HCEC 1CT (cell line): ENCODE measurements around the gene B4GALT7.
"Not testable (repeated sequence)": the region's sequence is repeated elsewhere in the genome, so short reads cannot be mapped to it uniquely, and the experiment has no call there.

ENCODE experiments used
- DNase-seq: peaks from one replicate; pipeline ENCODE4 v3.0.0-alpha.2; 2017

The B4GALT7 gene

DNA sequence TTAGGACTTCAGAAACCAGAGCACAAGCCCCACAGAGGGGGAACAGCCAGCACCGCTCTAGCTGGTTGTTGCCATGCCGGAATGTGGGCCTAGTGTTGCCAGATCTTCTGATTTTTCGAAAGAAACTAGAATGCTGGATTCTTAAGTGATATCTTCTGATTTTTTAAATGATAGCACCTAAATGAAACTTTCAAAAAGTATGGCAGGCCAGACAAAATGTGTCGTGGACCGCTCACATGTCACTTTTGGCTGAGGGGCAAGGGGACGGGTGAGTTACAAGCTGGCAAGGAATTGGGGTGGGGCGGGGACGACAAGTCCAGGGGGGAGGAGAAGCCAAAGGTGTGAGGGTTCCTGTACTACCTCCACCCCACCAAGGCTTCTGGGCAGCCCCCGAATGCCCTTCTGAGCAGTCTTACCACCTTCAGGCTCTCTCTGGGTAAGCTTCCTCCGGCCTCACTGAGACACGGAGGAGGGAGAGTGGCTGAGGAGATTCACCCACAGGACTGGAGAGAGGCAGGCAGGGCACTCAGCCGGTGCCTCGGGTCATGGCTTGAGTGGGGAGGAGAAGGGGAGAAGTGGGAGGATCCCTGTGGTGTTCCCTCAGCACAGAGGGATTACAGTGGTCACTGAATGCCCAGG, 10.3 kb downstream of the B4GALT7 start:
- DNase-seq, result no peak

DNA sequence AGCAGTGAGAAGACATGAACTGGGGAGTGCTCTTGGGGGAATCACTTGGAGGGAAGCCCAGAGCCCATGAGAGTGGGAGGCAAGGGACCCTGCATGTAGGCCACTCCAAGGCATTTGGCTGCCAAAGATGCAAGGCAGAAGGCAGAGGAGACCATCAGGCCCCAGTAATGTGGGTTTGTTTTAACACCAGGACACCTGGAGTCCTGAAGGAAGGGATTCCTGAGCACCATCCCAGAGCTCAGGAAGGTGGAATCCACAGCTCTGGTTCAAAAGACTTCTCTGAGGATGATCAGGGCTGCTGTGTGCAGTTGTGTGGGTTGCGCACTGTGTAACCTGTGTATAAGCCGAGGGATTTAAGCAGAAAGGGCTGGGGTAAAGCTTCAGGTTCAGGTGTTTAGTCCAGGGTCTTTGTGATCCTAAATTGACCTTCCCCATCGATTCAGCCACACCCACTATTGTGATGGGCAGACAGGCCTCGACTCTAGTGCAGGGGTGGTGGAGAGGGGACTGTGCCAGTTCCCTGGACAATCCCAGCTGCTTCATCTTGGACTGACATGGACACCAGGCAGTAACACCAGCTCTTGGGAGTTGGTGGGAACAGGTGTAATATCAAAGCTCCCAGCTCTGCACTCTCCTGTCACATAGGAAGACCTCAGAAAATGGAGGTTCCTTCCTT, 11.0 kb downstream of the B4GALT7 start:
- DNase-seq, result no peak

GRCh38 chr5:177611446-177612214, 11.7 kb downstream of the B4GALT7 start:
- DNase-seq, result no peak

DNA sequence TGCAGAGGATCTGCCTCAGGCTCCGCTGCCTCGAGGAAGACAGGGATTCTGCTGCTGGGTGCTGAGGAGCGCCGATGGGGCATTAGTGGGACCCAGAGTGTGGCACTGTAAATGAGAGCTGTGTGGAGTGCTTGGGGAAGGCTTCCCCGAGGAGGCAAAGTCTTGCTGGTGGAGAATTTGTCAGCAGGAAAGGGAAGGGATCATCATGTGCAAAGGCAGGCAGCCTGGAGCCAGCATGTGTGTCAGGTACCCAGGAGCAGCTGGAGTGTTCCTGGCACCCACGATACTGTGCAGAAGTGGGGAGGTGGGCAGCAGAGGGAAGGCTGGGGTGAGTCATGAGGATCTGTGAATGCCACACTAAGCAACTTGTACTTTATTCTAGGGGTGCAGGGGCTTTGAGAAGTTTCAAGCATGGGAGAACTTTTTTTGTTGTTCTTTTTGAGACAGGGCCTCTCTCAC, 12.3 kb downstream of the B4GALT7 start:
- no peak for DNase-seq

DNA sequence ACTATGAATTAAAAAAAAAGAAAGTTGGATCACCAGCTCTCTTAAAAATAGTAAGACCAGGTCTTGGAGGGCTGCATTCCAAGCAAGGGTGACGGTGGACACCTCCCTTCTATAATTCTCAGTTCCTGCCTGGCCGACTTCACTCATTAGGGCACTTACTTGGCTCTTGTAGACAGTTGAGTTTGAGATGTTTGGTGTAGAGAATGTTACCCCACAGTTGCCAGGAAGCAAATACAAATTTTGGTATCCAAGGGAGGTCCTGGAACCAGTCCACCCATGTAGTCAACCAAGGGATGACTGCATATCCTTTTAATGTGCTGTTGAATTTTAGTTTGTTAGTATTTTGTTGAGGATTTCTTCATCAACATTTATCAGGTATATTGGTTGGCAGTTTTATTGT, 20.6 kb downstream of the B4GALT7 start:
- no peak for DNase-seq

DNA sequence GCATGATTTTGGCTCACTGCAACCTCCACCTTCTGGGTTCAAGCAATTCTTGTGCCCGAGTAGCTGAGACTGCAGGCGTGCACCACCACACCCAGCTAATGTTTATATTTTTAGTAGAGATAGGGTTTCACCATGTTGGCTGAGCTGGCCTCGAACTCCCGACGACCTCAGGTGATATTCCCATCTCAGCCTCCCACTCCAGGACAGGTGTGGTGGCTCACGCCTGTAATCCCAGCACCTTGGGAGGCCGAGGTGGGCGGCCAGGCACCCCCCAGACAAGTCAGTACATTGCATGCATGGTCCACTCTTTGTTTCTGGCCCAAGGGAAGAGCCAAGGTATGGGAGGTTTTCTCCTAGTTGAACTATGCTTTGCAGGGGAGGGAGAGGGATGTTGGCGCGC, 24.2 kb downstream of the B4GALT7 start:
- not testable (repeated sequence) for DNase-seq

- peak; percentile 22 for DNase-seq
Observed at GRCh38 chr5:177630186-177630585, 30.3 kb downstream of the B4GALT7 start.

DNA sequence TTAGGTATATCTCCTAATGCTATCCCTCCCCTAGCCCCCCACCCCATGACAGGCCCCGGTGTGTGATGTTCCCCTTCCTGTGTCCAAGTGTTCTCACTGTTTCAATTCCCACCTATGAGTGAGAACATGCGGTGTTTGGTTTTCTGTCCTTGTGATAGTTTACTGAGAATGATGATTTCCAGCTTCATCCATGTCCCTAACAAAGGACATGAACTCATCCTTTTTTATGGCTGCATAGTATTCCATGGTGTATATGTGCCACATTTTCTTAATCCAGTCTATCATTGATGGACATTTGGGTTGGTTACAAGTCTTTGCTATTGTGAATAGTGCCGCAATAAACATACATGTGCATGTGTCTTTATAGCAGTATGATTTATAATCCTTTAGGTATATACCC, 35.0 kb downstream of the B4GALT7 start:
- not testable (repeated sequence) for DNase-seq

- DNase-seq, result not testable (repeated sequence)
Observed at GRCh38 chr5:177645462-177645861, 45.5 kb downstream of the B4GALT7 start.

DNA sequence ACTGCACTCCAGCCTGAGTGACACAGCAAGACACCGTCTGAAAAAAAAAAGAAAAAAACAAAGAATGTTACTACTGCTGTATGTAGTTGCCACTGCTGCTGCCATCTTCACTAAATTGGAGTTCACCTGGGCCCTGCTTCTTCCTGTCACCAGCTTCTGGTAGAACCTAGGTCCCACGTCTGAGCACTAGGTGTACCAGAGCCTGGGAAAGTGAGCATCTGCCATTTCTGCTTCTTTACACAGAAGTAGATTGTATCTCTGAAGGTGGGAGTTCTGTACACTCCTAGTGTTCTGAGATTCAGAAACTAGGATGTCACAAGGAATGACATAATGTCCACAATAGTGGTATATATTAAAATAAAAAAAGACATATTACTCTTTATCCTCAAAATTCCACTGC, 51.3 kb downstream of the B4GALT7 start:
- DNase-seq, result not testable (repeated sequence)

DNA sequence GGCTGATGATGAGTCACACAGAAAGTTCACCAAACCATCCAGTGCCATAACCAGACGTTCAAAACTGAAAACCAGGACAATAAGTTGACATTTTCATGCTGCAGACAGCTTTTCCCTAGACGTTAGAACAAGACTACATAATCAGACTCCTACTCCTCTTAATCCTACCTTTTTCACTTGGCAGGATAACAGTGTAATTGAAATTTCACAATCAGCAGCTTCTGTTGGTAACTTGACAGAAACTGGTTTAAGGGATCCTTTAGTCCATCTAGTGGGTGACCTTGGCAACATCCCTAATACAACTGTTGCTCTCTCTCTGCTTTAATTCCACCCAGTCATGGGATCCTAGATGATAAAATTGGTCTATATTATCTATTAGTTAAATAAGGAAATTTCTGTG, 57.9 kb downstream of the B4GALT7 start:
- DNase-seq, result not testable (repeated sequence)

GRCh38 chr5:177658542-177658941, 58.6 kb downstream of the B4GALT7 start:
- DNase-seq, result not testable (repeated sequence)
